Motor neuron (in vitro differentiated cells): ENCODE measurements around the gene ZNF263. TPM values are rescaled to one million over a fixed set of nuclear protein-coding genes. Genes with fewer than 3 reads are reported as not detected.

Experiments
- ATAC-seq, 8 experiments: fragments of 200-7000 bp; cut with Tn5 transposase; replicated peaks in 6 of 8; 2 replicates each; pipeline ENCODE4 v1.8.0; 2021; ENCODE audit warnings: mild to moderate bottlenecking in 8 of 8, moderate library complexity in 8 of 8
- H3K27ac ChIP-seq, 2 donors: fragments of 250-450 bp; sonication (Bioruptor Pico); 2 replicates each; pipeline ENCODE4 v1.9.0; 2021; ENCODE audit warnings: antibody characterized with exemption in 2 of 2, mild to moderate bottlenecking in 2 of 2, moderate library complexity in 1 of 2
- H3K4me1 ChIP-seq, 2 donors: fragments of 250-450 bp; sonication (Bioruptor Pico); replicated peaks in 1 of 2; 2 replicates each; pipeline ENCODE4 v1.6.1; 2021; ENCODE audit warnings: antibody characterized with exemption in 2 of 2, mild to moderate bottlenecking in 2 of 2, moderate library complexity in 1 of 2
- H3K4me3 ChIP-seq, 5 donors: fragments of 250-450 bp; sonication (Bioruptor Pico); 2 replicates each; pipeline ENCODE4 v1.9.0; 2021; ENCODE audit warnings: antibody characterized with exemption in 5 of 5, mild to moderate bottlenecking in 5 of 5, moderate library complexity in 4 of 5
- WGBS, 10 experiments: fragments of 450-650 bp; shearing (Covaris generic); methylation state at CpG; one replicate each; pipeline ENCODE4 v1.0.0; 2022; 5-methylcytosine and 5-hydroxymethylcytosine counted together
- in situ Hi-C, 9 experiments: fragments of 400-800 bp; cut with MboI; loops; one replicate each; pipeline ENCODE4 v1.15.0; 2021; ENCODE audit warnings: low sequenced_read_pairs in 9 of 9, low pct_unique_long_range_greater_than_20kb in 2 of 9; ENCODE audit not compliant: unreplicated experiment in 9 of 9
- total RNA-seq, 8 experiments: library from RNA; unstranded; fragments of 300-600 nt; gene quantifications; 2 replicates each; pipeline versions ENCODE4 v1.2.3 to v1.2.4, GENCODE V29; 2022

Gene ZNF263
- total RNA-seq, 8 experiments from 2014 or later = 27.4 to 47.7 (median 31.9) TPM

- ATAC-seq = peak; percentile 96 to 99 (median 98)
- Histone ChIP-seq H3K4me1 (peaks cover 3 to 8% of the 10 kb centered on the region in 2 donors), H3K27ac (peak within 1 kb of the TSS; percentile 94 to 98), H3K4me3 (peak within 1 kb of the TSS; percentile 63 to 97 (median 83))
- in situ Hi-C loops = no loop called here
- WGBS, 10 experiments = 0 to 7% (median 2%) methylated on average over 4 to 15 of the region's 103 CpGs; no CpG with 5 or more reads in 5 of the 10 experiments
Measured at GRCh38 chr16:3305109-3306068, 22.1 kb downstream of the ZNF263 start, which contains the start of the genes TIGD7 and ZNF75A. Gene TIGD7 (minus strand): TSS chr16:3305430. CDS start chr16:3300614, 4,816 bp downstream. Gene ZNF75A (plus strand): TSS chr16:3305497. CDS start chr16:3308429, 2,932 bp downstream.

- peak overlapping the region; percentile 63 to 97 (median 83) for H3K4me3 ChIP-seq
- in situ Hi-C loops = no loop called here
- peaks cover 3 to 8% of the 10 kb centered on the region in 2 donors for H3K4me1 ChIP-seq
- ATAC-seq = no peak
- 33 to 93% (median 78%) methylated on average over 2 to 11 of the region's 11 CpGs; no CpG with 5 or more reads in 1 of the 10 experiments for WGBS, 10 experiments
- H3K27ac ChIP-seq = peak overlapping the region; percentile 94 to 98
Measured at GRCh38 chr16:3306078-3306477, 22.8 kb downstream of the ZNF263 start.

- 80 to 100% (median 100%) methylated on average over 1 to 4 of the region's 4 CpGs for WGBS, 10 experiments
Measured at GRCh38 chr16:3311496-3311895, 28.2 kb downstream of the ZNF263 start.

GRCh38 chr16:3317315-3317999, 34.2 kb downstream of the ZNF263 start:
- in situ Hi-C loops = no loop called here
- Histone ChIP-seq H3K4me1 (no peaks in the 10 kb centered on the region), H3K27ac (no peak overlapping the region), H3K4me3 (no peak overlapping the region)
- 71 to 100% (median 98%) methylated on average over 1 to 3 of the region's 3 CpGs for WGBS, 10 experiments
- no peak for ATAC-seq

More at GRCh38 chr16:3311496-3311895, 28.2 kb downstream of the ZNF263 start:
- in situ Hi-C loops = no loop called here
- no peak for ATAC-seq
- no peak overlapping the region for H3K4me3 ChIP-seq
- no peak overlapping the region for H3K27ac ChIP-seq
- H3K4me1 ChIP-seq = no peaks in the 10 kb centered on the region

- Histone ChIP-seq H3K4me3 (no peak overlapping the region), H3K27ac (no peak overlapping the region), H3K4me1 (no peaks in the 10 kb centered on the region)
- ATAC-seq = no peak
- WGBS, 10 experiments = 32 to 100% (median 70%) methylated on average over 1 to 2 of the region's 2 CpGs; no CpG with 5 or more reads in 1 of the 10 experiments
- in situ Hi-C loops = no loop called here
Measured at GRCh38 chr16:3321816-3322215, 38.5 kb downstream of the ZNF263 start.

GRCh38 chr16:3327514-3327913, 44.2 kb downstream of the ZNF263 start:
- in situ Hi-C loops = no loop called here
- WGBS, 10 experiments = 0 to 60% (median 47%) methylated on average over 1 to 4 of the region's 4 CpGs
- ATAC-seq = no peak
- no peak overlapping the region for H3K4me3 ChIP-seq
- H3K4me1 ChIP-seq = no peaks in the 10 kb centered on the region
- H3K27ac ChIP-seq = no peak overlapping the region

GRCh38 chr16:3328104-3328503, 44.8 kb downstream of the ZNF263 start:
- no peak for ATAC-seq

GRCh38 chr16:3328643-3329042, 45.4 kb downstream of the ZNF263 start:
- in situ Hi-C loops = no loop called here
- H3K4me3 ChIP-seq = no peak overlapping the region
- ATAC-seq = no peak
- WGBS, 10 experiments = 0 to 50% (median 27%) methylated on average over 1 to 2 of the region's 2 CpGs; no CpG with 5 or more reads in 4 of the 10 experiments
- H3K4me1 ChIP-seq = no peaks in the 10 kb centered on the region
- no peak overlapping the region for H3K27ac ChIP-seq

More at GRCh38 chr16:3328104-3328503, 44.8 kb downstream of the ZNF263 start:
- in situ Hi-C loops = no loop called here
- Histone ChIP-seq H3K4me1 (no peaks in the 10 kb centered on the region), H3K4me3 (no peak overlapping the region), H3K27ac (no peak overlapping the region)
- WGBS, 10 experiments = 19 to 58% (median 51%) methylated on average over 1 to 3 of the region's 3 CpGs; no CpG with 5 or more reads in 2 of the 10 experiments

Other genes with a start within 250 kb of the ZNF263 start
- under 1 TPM; 0.11 to 0.95 (median 0.21) TPM for gene BICDL2, start 246.5 kb upstream of the ZNF263 start, total RNA-seq
- gene MMP25, start 236.9 kb upstream of the ZNF263 start, total RNA-seq = 1 to 10 TPM in 3 of 8 experiments, under 1 TPM in 5; 0.11 to 1.7 (median 0.75) TPM
- 10 to 100 TPM in 3 of 8 experiments, 1 to 10 TPM in 3, under 1 TPM in 2; 0.22 to 41.3 (median 4.0) TPM for gene IL32, start 217.9 kb upstream of the ZNF263 start, total RNA-seq
- gene ZSCAN10, start 184.2 kb upstream of the ZNF263 start, total RNA-seq = under 1 TPM in 6 of 8 experiments, not detected in 2; 0.17 to 0.71 (median 0.40) TPM
- 10 to 100 TPM in 7 of 8 experiments, 1 to 10 TPM in 1; 7.8 to 19.2 (median 14.9) TPM for gene ZNF205, start 170.9 kb upstream of the ZNF263 start, total RNA-seq
- gene ZNF213, start 148.5 kb upstream of the ZNF263 start, total RNA-seq = 1 to 10 TPM; 2.6 to 9.6 (median 6.5) TPM
- gene OR1F1, start 95.3 kb upstream of the ZNF263 start, total RNA-seq = 1 to 10 TPM in 1 of 8 experiments, under 1 TPM in 3, not detected in 4; 0.32 to 1.4 (median 0.85) TPM
- gene ZNF200, start 48.3 kb upstream of the ZNF263 start, total RNA-seq = 10 to 100 TPM in 3 of 8 experiments, 1 to 10 TPM in 5; 7.3 to 14.8 (median 9.3) TPM
- under 1 TPM in 6 of 8 experiments, not detected in 2; 0.05 to 0.47 (median 0.19) TPM for gene MEFV, start 26.9 kb upstream of the ZNF263 start, total RNA-seq
- 10 to 100 TPM in 4 of 8 experiments, 1 to 10 TPM in 4; 6.8 to 19.2 (median 9.9) TPM for gene TIGD7, start 21.9 kb downstream of the ZNF263 start, total RNA-seq
- gene ZNF75A, start 22.0 kb downstream of the ZNF263 start, total RNA-seq = 10 to 100 TPM; 22.0 to 46.0 (median 37.2) TPM
- under 1 TPM in 7 of 8 experiments, not detected in 1; 0.20 to 0.86 (median 0.31) TPM for gene OR2C1, start 72.4 kb downstream of the ZNF263 start, total RNA-seq
- gene ZSCAN32, start 117.5 kb downstream of the ZNF263 start, total RNA-seq = 10 to 100 TPM in 5 of 8 experiments, 1 to 10 TPM in 3; 7.8 to 22.9 (median 13.2) TPM
- gene ZNF174, start 117.7 kb downstream of the ZNF263 start, total RNA-seq = 10 to 100 TPM in 5 of 8 experiments, 1 to 10 TPM in 3; 8.5 to 17.8 (median 10.7) TPM
- 1 to 10 TPM; 2.0 to 5.1 (median 2.5) TPM for gene ZNF597, start 160.0 kb downstream of the ZNF263 start, total RNA-seq
- gene NAA60, start 160.2 kb downstream of the ZNF263 start, total RNA-seq = 10 to 100 TPM; 15.1 to 53.4 (median 25.3) TPM
- gene C16orf90, start 212.0 kb downstream of the ZNF263 start, total RNA-seq = under 1 TPM in 3 of 8 experiments, not detected in 5; 0.11 to 0.47 (median 0.29) TPM
- 10 to 100 TPM; 18.1 to 39.1 (median 22.1) TPM for gene CLUAP1, start 217.5 kb downstream of the ZNF263 start, total RNA-seq